ENCODE results near the gene GPR156.
A peak's percentile ranks its signal among the peaks of the same experiment; 100 is the strongest.

GPR156 gene

GRCh38 chr3:120284747-120285507 lies at the start of gene GPR156:
GPR156 (minus strand) TSS chr3:120285222; CDS start chr3:120244098, 41,124 bp downstream.
- TF ChIP-seq ZBTB7A (IDR thresholded peaks at IDR 0.05; ENCODE audit: low read depth) (peak; percentile 9; the same call in 1 of the 2 replicates), EGR1 (IDR thresholded peaks at IDR 0.05) (no peak), YY1 (IDR thresholded peaks at IDR 0.05; ENCODE audit: low read depth) (no peak), CEBPB (IDR thresholded peaks at IDR 0.05) (no peak), REST (IDR thresholded peaks at IDR 0.05; ENCODE audit: low read depth) (no peak), TCF12 (IDR thresholded peaks at IDR 0.05; ENCODE audit: low read depth) (no peak), USF1 (IDR thresholded peaks at IDR 0.05) (no peak), CREB1 (IDR thresholded peaks at IDR 0.05; ENCODE audit: low read depth) (no peak), FOXM1 (IDR thresholded peaks at IDR 0.05; ENCODE audit: borderline replicate concordance, low read depth) (no peak)
- TF ChIP-seq, protein P1, sequence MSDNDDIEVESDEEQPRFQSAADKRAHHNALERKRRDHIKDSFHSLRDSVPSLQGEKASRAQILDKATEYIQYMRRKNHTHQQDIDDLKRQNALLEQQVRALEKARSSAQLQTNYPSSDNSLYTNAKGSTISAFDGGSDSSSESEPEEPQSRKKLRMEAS (IDR thresholded peaks at IDR 0.05): peak; percentile 95

DNA sequence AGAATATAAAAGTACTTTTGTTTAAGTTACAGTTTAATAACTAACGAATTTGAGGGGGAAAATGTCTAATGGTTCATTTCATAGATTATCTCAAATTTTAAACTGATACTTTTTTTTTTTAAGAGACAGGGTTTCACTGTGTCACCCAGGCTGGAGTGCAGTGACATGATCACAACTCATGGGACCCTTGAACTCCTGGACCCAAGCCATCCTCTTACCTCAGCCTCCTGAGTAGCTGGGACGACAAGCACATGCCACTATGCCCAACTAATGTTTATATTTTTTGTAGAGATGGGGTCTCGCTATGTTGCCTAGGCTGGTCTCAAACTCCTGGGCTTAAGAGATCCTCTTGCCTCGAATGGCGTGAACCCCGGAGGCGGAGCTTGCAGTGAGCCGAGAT lies 47.6 kb upstream of the GPR156 start:
- no peak for TF ChIP-seq FOXM1 (IDR thresholded peaks at IDR 0.05; ENCODE audit: borderline replicate concordance, low read depth)
- TF ChIP-seq EGR1 (IDR thresholded peaks at IDR 0.05): no peak
- TF ChIP-seq REST (IDR thresholded peaks at IDR 0.05; ENCODE audit: low read depth): no peak
- TF ChIP-seq CEBPB (IDR thresholded peaks at IDR 0.05): no peak
- no peak for TF ChIP-seq TEAD4 (IDR thresholded peaks at IDR 0.05)
- no peak for TF ChIP-seq TAF1 (IDR thresholded peaks at IDR 0.05; ENCODE audit: low read depth)
- no peak for TF ChIP-seq NFIC (IDR thresholded peaks at IDR 0.05)
- no peak for TF ChIP-seq TCF12 (IDR thresholded peaks at IDR 0.05; ENCODE audit: low read depth)
- TF ChIP-seq CREB1 (IDR thresholded peaks at IDR 0.05; ENCODE audit: low read depth): no peak
- TF ChIP-seq USF1 (IDR thresholded peaks at IDR 0.05): no peak
- TF ChIP-seq ZBTB7A (IDR thresholded peaks at IDR 0.05; ENCODE audit: low read depth): no peak
- TF ChIP-seq EP300 (IDR thresholded peaks at IDR 0.05; ENCODE audit: borderline replicate concordance): no peak
- no peak for TF ChIP-seq YY1 (IDR thresholded peaks at IDR 0.05; ENCODE audit: low read depth)
- TF ChIP-seq RAD21 (IDR thresholded peaks at IDR 0.05; ENCODE audit: low read depth): no peak
- TF ChIP-seq, protein P1 (IDR thresholded peaks at IDR 0.05): no peak

- TF ChIP-seq REST (IDR thresholded peaks at IDR 0.05; ENCODE audit: low read depth) (no peak), CEBPB (IDR thresholded peaks at IDR 0.05) (no peak), TCF12 (IDR thresholded peaks at IDR 0.05; ENCODE audit: low read depth) (no peak), YY1 (IDR thresholded peaks at IDR 0.05; ENCODE audit: low read depth) (no peak), RAD21 (IDR thresholded peaks at IDR 0.05; ENCODE audit: low read depth) (no peak), ZBTB7A (IDR thresholded peaks at IDR 0.05; ENCODE audit: low read depth) (no peak), EP300 (IDR thresholded peaks at IDR 0.05; ENCODE audit: borderline replicate concordance) (no peak), EGR1 (IDR thresholded peaks at IDR 0.05) (no peak), TAF1 (IDR thresholded peaks at IDR 0.05; ENCODE audit: low read depth) (no peak), TEAD4 (IDR thresholded peaks at IDR 0.05) (no peak), NFIC (IDR thresholded peaks at IDR 0.05) (no peak), USF1 (IDR thresholded peaks at IDR 0.05) (no peak), CREB1 (IDR thresholded peaks at IDR 0.05; ENCODE audit: low read depth) (no peak), FOXM1 (IDR thresholded peaks at IDR 0.05; ENCODE audit: borderline replicate concordance, low read depth) (no peak)
- TF ChIP-seq, protein P1 (IDR thresholded peaks at IDR 0.05): no peak
These were observed 46.1 kb upstream of the GPR156 start for GRCh38 chr3:120331076-120331475.
